Panc1 (cell line): ENCODE measurements around the gene LRRC3. TPM values are rescaled to one million over a fixed set of nuclear protein-coding genes. Genes with fewer than 3 reads are reported as not detected.
A peak's percentile ranks its signal among the peaks of the same experiment; 100 is the strongest.

Experiments
- ATAC-seq: fragments of 200-7000 bp; cut with Tn5 transposase; 2 replicates; pipeline ENCODE4 v1.9.1; 2020; ENCODE audit warnings: mild to moderate bottlenecking, moderate library complexity
- BruUV-seq: library from RNA; stranded (reverse); fragments of 400-500 nt; replicated peaks from 2 replicates; lab custom pipeline; 2021; lab: Mats Ljungman, UMichigan
- CTCF ChIA-PET: fragments of 300-600 bp; sonication (Branson Sonifier 250); formaldehyde crosslinking; loops from one replicate; lab custom pipeline; 2022; ENCODE audit warnings: antibody characterized with exemption; lab: Charles Lee
- POLR2A ChIA-PET: fragments of 300-600 bp; sonication (Branson Sonifier 250); formaldehyde crosslinking; loops from one replicate; lab custom pipeline; 2022; ENCODE audit warnings: antibody characterized with exemption; lab: Charles Lee
- DNase-seq: peaks from one replicate; pipeline ENCODE4 v3.0.0-alpha.2; 2010; ENCODE audit warnings: low read depth, low spot score
- H3K27ac ChIP-seq: 2 replicates; pipeline ENCODE4 v1.5.1; 2011; ENCODE audit warnings: mild to moderate bottlenecking, low read length, inconsistent platforms
- H3K27me3 ChIP-seq: fragments of 200-500 bp; sonication (Bioruptor generic); 2 replicates; pipeline ENCODE4 v1.6.0; 2014; ENCODE audit warnings: low read length, inconsistent platforms; ENCODE audit not compliant: control insufficient read depth, insufficient read depth
- H3K36me3 ChIP-seq: fragments of 200-500 bp; sonication (Bioruptor generic); 2 replicates; pipeline ENCODE4 v1.5.1; 2014; ENCODE audit warnings: inconsistent platforms, mild to moderate bottlenecking, low read length, moderate library complexity; ENCODE audit not compliant: control insufficient read depth, insufficient read depth
- H3K4me1 ChIP-seq: 2 replicates; pipeline ENCODE4 v1.5.1; 2011; ENCODE audit warnings: inconsistent platforms, mild to moderate bottlenecking, low read length, moderate library complexity; ENCODE audit not compliant: control insufficient read depth, insufficient read depth
- H3K4me3 ChIP-seq, 2 experiments: 2 replicates each; pipeline ENCODE4 v1.5.1; 2011 to 2012; ENCODE audit warnings: low read depth in 2 of 2, low read length in 2 of 2, mild to moderate bottlenecking in 2 of 2, inconsistent platforms in 1 of 2, moderate library complexity in 1 of 2
- H3K9me3 ChIP-seq: fragments of 200-500 bp; sonication (Bioruptor generic); 2 replicates; pipeline ENCODE4 v1.5.1; 2014; ENCODE audit warnings: low read depth, mild to moderate bottlenecking, inconsistent platforms, low read length, moderate library complexity; ENCODE audit not compliant: control insufficient read depth, insufficient read depth
- CTCF ChIP-seq: fragments of 450-650 bp; IDR thresholded peaks from 2 replicates; pipeline ENCODE4 v1.5.1; 2017; ENCODE audit warnings: mild to moderate bottlenecking
- POLR2AphosphoS5 ChIP-seq: IDR thresholded peaks from 2 replicates; pipeline ENCODE4 v1.6.1; 2012; ENCODE audit warnings: mild to moderate bottlenecking, low read depth, low read length, moderate library complexity
- REST ChIP-seq, 2 experiments: IDR thresholded peaks; 2 replicates each; pipeline ENCODE4 v1.6.1; 2011 to 2012; ENCODE audit warnings: low read depth in 2 of 2, control low read depth in 1 of 2, low read length in 1 of 2, mild to moderate bottlenecking in 1 of 2, moderate library complexity in 1 of 2; ENCODE audit not compliant: insufficient read depth in 1 of 2
- SIN3A ChIP-seq: IDR thresholded peaks from 2 replicates; pipeline ENCODE4 v1.6.1; 2012; ENCODE audit warnings: low read depth, mild to moderate bottlenecking, low read length, moderate library complexity, borderline replicate concordance; ENCODE audit not compliant: insufficient read depth
- TCF7L2 ChIP-seq: IDR thresholded peaks from 2 replicates; pipeline ENCODE4 v1.6.1; 2011; ENCODE audit warnings: mild to moderate bottlenecking, low read depth, low read length, inconsistent platforms
- in situ Hi-C: cut with HindIII; loops from 2 replicates; pipeline ENCODE4 v1.10.0; 2016; ENCODE audit warnings: low sequenced_read_pairs, low pct_unique_long_range_greater_than_20kb
- intact Hi-C: fragments of 100-400 bp; cut with micrococcal nuclease; formaldehyde crosslinking; loops from one replicate; pipeline ENCODE4 v1.10.0; 2022; ENCODE audit not compliant: unreplicated experiment
- total RNA-seq: library from RNA; stranded (reverse); gene quantifications from one replicate; pipeline ENCODE4 v1.2.1, GENCODE V29; 2021; ENCODE audit not compliant: unreplicated experiment

The LRRC3 gene
- total RNA-seq, 1 experiment from 2014 or later: 3.3 TPM

- in situ Hi-C loops (no loop called here), intact Hi-C loops (no loop called here)
- no TSS peak for BruUV-seq
- CTCF ChIA-PET: no interaction called here
- POLR2A ChIA-PET: no interaction called here
- no peaks in the 10 kb centered on the region for H3K9me3 ChIP-seq
- no peaks in the 10 kb centered on the region; the same call in 1 of the 2 replicates for H3K27me3 ChIP-seq
- H3K4me1 ChIP-seq: no peaks in the 10 kb centered on the region
- H3K27ac ChIP-seq: no peak overlapping the region
- TF ChIP-seq POLR2AphosphoS5 (no peak), TCF7L2 (no peak), SIN3A (no peak), CTCF (no peak), REST (IDR thresholded peaks at IDR 0.05; ENCODE audit: insufficient read depth in 1 of 2, low read depth in 2 of 2, low read length in 1 of 2) (no peak)
- no peaks in the 10 kb centered on the region for H3K36me3 ChIP-seq
- no peak overlapping the region for H3K4me3 ChIP-seq
- DNase-seq: no peak
- ATAC-seq: peak; percentile 48; the same call in 1 of the 2 replicates
These were observed 5.6 kb upstream of the LRRC3 start for GRCh38 chr21:44449473-44450363.

GRCh38 chr21:44450402-44450801 is 4.9 kb upstream of the LRRC3 start:
- H3K9me3 ChIP-seq: no peaks in the 10 kb centered on the region
- H3K36me3 ChIP-seq: no peaks in the 10 kb centered on the region
- in situ Hi-C loops: no loop called here
- no peak overlapping the region for H3K27ac ChIP-seq
- no peak overlapping the region for H3K4me3 ChIP-seq
- no peak for TF ChIP-seq TCF7L2
- TF ChIP-seq SIN3A: no peak
- TF ChIP-seq REST (IDR thresholded peaks at IDR 0.05; ENCODE audit: insufficient read depth in 1 of 2, low read depth in 2 of 2, low read length in 1 of 2): no peak
- TF ChIP-seq POLR2AphosphoS5: no peak
- no peak for TF ChIP-seq CTCF
- H3K27me3 ChIP-seq: no peaks in the 10 kb centered on the region; the same call in 1 of the 2 replicates
- CTCF ChIA-PET: no interaction called here
- no TSS peak for BruUV-seq
- H3K4me1 ChIP-seq: no peaks in the 10 kb centered on the region
- POLR2A ChIA-PET: no interaction called here
- DNase-seq (no peak), ATAC-seq (no peak)
- intact Hi-C loops: no loop called here
